ENCODE measurements around the gene TP53I13. TPM values are rescaled to one million over a fixed set of nuclear protein-coding genes. Genes with fewer than 3 reads are reported as not detected.

Gene TP53I13
- total and polyA plus RNA-seq, 3 donors from 2014 or later: 72.3 to 89.6 (median 86.3) TPM

GRCh38 chr17:29596811-29597210, 28.3 kb downstream of the TP53I13 start:
- Histone ChIP-seq H3K36me3 (ENCODE audit: low read depth, missing control alignments) (no peaks in the 10 kb centered on the region), H3K4me3 (no peak overlapping the region), H3K27ac (peak overlapping the region; percentile 13 to 45), H3K27me3 (no peaks in the 10 kb centered on the region), H3K4me1 (peaks cover 55% of the 10 kb centered on the region), H3K9me3 (no peaks in the 10 kb centered on the region)
- no peak for TF ChIP-seq CTCF (IDR thresholded peaks at IDR 0.05)
- no peak for TF ChIP-seq POLR2A (IDR thresholded peaks at IDR 0.05)
- intact Hi-C loops (cut with DNase I; ENCODE audit: low total_unique reads): no loop called here
- no peak for DNase-seq
- 52 to 53% methylated on average over 9 of the region's 9 CpGs for WGBS, 2 donors

DNA sequence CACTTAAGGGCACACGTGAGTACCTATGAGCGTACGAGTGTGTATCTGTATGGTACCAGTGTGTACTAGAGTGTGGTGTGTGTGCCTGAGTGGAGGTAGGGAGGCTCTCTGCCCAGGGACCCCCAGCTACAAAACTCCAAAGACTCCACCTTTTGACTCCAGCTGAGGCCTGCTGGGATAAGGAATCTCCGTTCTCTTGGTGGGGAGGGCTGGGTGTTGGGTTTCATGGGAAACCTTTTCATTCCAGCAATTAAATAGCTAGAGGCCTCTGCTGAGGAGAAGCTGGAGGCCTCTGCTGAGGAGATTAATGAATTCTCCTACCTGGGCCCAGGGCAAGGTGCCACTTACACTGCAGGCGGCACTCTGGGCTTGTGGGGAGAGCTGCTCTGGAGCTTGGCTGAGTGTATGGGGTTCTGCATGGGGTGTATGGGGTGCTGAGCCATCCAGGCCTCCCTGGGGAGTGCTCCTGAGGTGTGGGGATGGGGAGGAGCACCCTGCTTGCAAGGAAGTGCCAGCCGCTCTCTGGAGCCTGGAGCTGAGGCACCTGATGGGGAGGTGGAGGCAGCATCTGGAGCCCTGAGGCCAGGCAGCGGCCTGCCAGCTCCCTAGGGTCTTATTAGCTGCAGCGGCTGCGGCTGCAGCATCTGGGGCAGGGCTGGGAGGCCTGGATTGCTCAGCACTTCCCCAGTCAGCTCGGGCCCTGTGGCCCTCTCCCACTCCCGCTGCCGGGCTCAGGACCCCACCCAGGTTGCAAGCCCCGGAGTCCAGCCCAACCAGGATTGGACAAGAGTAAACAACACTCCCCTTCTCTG, 29.1 kb downstream of the TP53I13 start:
- no peaks in the 10 kb centered on the region for H3K36me3 ChIP-seq (ENCODE audit: low read depth, missing control alignments)
- TF ChIP-seq POLR2A (IDR thresholded peaks at IDR 0.05) (no peak), CTCF (IDR thresholded peaks at IDR 0.05) (no peak)
- H3K4me1 ChIP-seq: peaks cover 47% of the 10 kb centered on the region
- no peaks in the 10 kb centered on the region for H3K9me3 ChIP-seq
- no peaks in the 10 kb centered on the region for H3K27me3 ChIP-seq
- H3K27ac ChIP-seq: peak overlapping the region; percentile 24 to 45
- intact Hi-C loops (cut with DNase I; ENCODE audit: low total_unique reads): no loop called here
- no peak for DNase-seq
- WGBS, 2 donors: 40 to 61% methylated on average over 10 to 11 of the region's 13 CpGs
- H3K4me3 ChIP-seq: no peak overlapping the region

DNA sequence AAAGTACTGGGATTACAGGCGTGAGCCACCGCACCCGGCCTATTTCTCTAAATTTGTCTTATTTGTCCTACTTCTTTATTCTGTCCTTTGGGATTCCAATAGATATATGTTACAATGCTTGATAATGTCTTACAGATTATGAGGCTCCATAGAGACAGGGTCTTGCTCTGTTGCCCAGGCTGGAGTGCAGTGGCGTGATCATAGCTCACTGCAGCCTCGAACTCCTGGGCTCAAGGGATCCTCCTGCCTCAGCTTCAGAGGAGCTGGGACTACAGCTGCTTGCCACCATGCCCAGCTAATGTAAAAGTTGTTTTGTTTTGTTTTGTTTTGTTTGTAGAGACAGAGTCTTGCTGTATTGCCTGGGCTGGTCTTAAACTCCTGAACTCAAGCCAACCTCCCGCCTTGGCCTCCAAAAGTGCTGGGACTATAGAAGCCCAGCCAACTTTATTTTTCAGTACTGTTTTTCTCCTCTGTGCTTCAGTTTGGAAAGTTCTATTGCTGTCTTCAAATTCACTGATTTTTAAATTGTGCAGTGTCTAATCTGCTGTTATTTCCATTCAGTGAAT, 34.7 kb downstream of the TP53I13 start:
- Histone ChIP-seq H3K4me1 (peaks cover 10% of the 10 kb centered on the region), H3K27ac (no peak overlapping the region), H3K4me3 (no peak overlapping the region), H3K27me3 (no peaks in the 10 kb centered on the region), H3K36me3 (ENCODE audit: low read depth, missing control alignments) (no peaks in the 10 kb centered on the region), H3K9me3 (no peaks in the 10 kb centered on the region)
- no peak for DNase-seq
- intact Hi-C loops (cut with DNase I; ENCODE audit: low total_unique reads): no loop called here
- TF ChIP-seq CTCF (IDR thresholded peaks at IDR 0.05) (no peak), POLR2A (IDR thresholded peaks at IDR 0.05) (no peak)
- 84 to 85% methylated on average over 6 of the region's 6 CpGs for WGBS, 2 donors

DNA sequence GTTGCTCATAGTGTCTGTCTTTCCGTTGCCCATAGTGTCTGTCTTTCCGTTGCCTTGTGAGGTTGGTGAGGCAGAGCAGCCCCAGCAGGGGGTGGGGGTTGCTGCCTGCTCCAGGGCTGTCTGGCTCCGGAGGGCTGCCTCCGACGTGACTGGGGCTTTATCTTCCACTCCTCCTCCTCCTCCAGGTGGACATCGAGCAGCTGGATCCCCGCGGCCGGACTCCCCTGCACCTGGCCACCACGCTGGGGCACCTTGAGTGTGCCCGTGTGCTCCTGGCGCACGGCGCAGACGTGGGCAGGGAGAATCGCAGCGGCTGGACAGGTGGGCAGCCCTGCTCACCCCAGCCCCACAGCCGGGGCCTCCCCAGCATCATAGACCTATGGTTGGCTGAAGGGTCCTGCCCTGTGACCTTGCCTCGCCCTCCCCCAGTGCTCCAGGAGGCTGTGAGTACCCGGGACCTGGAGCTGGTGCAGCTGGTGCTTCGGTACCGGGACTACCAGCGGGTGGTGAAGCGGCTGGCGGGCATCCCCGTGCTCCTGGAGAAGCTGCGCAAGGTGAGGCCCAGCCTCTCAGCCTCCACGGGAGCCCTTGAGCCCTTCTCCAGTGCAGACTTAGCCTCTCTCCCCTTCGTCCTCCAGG, 39.2 kb downstream of the TP53I13 start:
- Histone ChIP-seq H3K27ac (no peak overlapping the region), H3K27me3 (no peaks in the 10 kb centered on the region), H3K4me3 (no peak overlapping the region), H3K9me3 (no peaks in the 10 kb centered on the region), H3K36me3 (ENCODE audit: low read depth, missing control alignments) (no peaks in the 10 kb centered on the region), H3K4me1 (no peaks in the 10 kb centered on the region)
- WGBS, 2 donors: 84 to 88% methylated on average over 12 to 29 of the region's 29 CpGs
- TF ChIP-seq CTCF (IDR thresholded peaks at IDR 0.05): no peak
- no peak for TF ChIP-seq POLR2A (IDR thresholded peaks at IDR 0.05)
- intact Hi-C loops (cut with DNase I; ENCODE audit: low total_unique reads): no loop called here
- no peak for DNase-seq
